ENCODE data around the gene PELI1.

Gene PELI1, protein sequence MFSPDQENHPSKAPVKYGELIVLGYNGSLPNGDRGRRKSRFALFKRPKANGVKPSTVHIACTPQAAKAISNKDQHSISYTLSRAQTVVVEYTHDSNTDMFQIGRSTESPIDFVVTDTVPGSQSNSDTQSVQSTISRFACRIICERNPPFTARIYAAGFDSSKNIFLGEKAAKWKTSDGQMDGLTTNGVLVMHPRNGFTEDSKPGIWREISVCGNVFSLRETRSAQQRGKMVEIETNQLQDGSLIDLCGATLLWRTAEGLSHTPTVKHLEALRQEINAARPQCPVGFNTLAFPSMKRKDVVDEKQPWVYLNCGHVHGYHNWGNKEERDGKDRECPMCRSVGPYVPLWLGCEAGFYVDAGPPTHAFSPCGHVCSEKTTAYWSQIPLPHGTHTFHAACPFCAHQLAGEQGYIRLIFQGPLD

DNA sequence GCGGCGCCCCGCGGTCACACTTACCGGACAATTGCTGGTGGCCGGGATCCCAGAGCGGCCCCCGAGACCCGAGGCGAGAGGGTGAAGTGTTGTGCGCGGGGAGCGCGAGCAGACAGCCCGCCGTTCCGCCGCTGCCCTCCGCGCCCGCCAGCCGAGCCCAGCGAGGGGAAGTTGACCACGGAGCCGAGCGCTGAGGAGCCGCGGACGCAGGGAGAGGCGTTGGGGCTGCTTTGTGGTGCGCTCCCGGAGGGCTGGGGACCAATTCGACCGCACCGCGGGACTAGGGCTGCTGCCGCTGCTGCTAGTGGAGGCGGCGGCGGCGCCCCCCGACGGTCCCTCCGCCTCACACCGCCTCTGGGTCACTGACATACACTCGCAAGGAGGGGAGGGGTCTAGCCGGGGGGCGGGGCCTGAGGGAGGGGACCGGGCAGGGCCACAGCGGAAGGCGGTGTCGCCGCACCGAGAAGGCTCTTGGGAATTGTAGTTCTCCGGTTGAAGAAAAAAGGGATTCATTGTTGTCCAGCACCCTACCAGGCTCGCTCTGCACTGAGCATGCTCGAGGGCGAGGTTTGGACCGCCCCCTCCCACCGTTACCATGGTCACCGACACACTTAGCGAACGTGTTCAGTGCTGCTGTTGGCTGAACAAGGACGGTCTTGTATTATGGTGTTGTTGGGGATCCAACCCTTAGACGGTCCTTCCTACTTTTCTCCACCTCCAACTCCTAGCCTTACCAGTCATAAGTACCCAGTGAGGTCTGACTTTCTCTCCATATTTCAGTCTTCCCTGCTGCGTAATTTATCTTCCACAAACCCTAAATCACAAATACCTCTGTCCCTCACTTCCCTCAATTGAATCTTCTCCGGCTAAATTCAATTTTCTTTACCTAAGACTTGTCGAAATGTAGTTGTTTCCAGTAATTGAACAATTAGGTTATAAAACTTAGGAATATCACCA, at the start of gene PELI1:
PELI1 (minus strand) TSS at position 364 of the 957 bp plus-strand sequence. CDS start 36,110 bp downstream, outside the sequence.
- TF ChIP-seq, protein P1, sequence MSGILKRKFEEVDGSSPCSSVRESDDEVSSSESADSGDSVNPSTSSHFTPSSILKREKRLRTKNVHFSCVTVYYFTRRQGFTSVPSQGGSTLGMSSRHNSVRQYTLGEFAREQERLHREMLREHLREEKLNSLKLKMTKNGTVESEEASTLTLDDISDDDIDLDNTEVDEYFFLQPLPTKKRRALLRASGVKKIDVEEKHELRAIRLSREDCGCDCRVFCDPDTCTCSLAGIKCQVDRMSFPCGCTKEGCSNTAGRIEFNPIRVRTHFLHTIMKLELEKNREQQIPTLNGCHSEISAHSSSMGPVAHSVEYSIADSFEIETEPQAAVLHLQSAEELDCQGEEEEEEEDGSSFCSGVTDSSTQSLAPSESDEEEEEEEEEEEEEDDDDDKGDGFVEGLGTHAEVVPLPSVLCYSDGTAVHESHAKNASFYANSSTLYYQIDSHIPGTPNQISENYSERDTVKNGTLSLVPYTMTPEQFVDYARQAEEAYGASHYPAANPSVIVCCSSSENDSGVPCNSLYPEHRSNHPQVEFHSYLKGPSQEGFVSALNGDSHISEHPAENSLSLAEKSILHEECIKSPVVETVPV (CRISPR knock-in tag; IDR thresholded peaks at IDR 0.05) = no peak
- TF ChIP-seq ZFP3 (CRISPR knock-in tag; IDR thresholded peaks at IDR 0.05) = 0 out of 2 replicates have a peak, but pooled peaks have one; percentile 15
- peak; percentile 96 for ATAC-seq

DNA sequence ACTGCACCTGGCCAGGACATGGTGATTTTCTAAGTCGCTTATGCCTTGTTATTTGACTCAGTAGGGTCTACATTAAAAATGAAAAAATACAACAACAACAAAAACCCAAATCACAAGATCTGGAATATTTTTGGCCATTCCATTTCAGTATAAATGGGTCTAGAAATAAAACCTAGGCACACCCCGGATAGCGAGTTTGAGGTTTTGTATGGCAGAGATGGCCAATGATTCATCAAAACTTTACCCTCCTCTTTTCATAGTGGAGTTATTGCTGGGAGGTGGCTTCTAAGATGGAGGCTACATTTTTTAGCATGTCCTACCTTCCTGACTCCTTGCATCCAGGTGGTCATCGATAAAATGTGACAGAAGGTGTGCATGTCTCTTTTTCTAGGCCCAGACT, 49.3 kb upstream of the PELI1 start:
- TF ChIP-seq ZFP30 (CRISPR knock-in tag; IDR thresholded peaks at IDR 0.05) = no peak
- no peak for ATAC-seq

DNA sequence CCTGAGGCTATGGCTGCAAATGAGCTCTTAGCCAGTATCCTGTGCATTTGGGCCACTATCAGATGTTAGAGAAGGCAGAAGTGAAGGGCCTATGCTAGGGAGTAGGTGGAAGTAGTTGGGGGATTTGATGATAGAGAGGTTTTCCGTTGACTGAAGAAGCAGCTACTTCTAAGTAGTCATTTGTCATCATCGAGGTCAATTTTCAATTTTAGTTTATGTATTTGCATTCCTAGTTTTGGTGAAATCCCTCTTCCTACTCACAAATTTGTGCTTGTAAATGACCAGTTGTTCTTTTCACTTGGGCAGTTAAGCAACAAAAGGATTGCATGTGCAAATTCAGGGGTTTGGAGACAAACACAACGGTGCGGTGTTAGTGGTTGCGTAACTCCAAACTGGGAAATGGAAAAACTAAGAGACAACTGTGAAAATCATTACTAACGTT, 48.5 kb upstream of the PELI1 start:
- TF ChIP-seq GLIS3 (CRISPR knock-in tag; IDR thresholded peaks at IDR 0.05) (no peak), TCF4 (CRISPR knock-in tag; IDR thresholded peaks at IDR 0.05; ENCODE audit: borderline replicate concordance) (no peak), CSDC2 (CRISPR knock-in tag; IDR thresholded peaks at IDR 0.05) (no peak), ZFP30 (CRISPR knock-in tag; IDR thresholded peaks at IDR 0.05) (no peak), ZNF8 (CRISPR knock-in tag; IDR thresholded peaks at IDR 0.05) (no peak), ZFP3 (CRISPR knock-in tag; IDR thresholded peaks at IDR 0.05) (no peak), ESRRG (CRISPR knock-in tag; IDR thresholded peaks at IDR 0.05) (no peak), SNAI2 (CRISPR knock-in tag; IDR thresholded peaks at IDR 0.05) (no peak), ISL1 (CRISPR knock-in tag; IDR thresholded peaks at IDR 0.05) (no peak), ZNF70 (CRISPR knock-in tag; IDR thresholded peaks at IDR 0.05) (no peak), ZNF565 (CRISPR knock-in tag; conservative IDR thresholded peaks at IDR 0.05; ENCODE audit: low read depth) (no peak), PPARA (CRISPR knock-in tag; IDR thresholded peaks at IDR 0.05; ENCODE audit: borderline replicate concordance) (no peak), ZC3H10 (CRISPR knock-in tag; IDR thresholded peaks at IDR 0.05) (no peak), TOX (CRISPR knock-in tag; IDR thresholded peaks at IDR 0.05; ENCODE audit: borderline replicate concordance) (no peak), RARB (CRISPR knock-in tag; IDR thresholded peaks at IDR 0.05) (no peak)
- TF ChIP-seq, protein P2, sequence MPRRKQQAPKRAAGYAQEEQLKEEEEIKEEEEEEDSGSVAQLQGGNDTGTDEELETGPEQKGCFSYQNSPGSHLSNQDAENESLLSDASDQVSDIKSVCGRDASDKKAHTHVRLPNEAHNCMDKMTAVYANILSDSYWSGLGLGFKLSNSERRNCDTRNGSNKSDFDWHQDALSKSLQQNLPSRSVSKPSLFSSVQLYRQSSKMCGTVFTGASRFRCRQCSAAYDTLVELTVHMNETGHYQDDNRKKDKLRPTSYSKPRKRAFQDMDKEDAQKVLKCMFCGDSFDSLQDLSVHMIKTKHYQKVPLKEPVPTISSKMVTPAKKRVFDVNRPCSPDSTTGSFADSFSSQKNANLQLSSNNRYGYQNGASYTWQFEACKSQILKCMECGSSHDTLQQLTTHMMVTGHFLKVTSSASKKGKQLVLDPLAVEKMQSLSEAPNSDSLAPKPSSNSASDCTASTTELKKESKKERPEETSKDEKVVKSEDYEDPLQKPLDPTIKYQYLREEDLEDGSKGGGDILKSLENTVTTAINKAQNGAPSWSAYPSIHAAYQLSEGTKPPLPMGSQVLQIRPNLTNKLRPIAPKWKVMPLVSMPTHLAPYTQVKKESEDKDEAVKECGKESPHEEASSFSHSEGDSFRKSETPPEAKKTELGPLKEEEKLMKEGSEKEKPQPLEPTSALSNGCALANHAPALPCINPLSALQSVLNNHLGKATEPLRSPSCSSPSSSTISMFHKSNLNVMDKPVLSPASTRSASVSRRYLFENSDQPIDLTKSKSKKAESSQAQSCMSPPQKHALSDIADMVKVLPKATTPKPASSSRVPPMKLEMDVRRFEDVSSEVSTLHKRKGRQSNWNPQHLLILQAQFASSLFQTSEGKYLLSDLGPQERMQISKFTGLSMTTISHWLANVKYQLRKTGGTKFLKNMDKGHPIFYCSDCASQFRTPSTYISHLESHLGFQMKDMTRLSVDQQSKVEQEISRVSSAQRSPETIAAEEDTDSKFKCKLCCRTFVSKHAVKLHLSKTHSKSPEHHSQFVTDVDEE (CRISPR knock-in tag; IDR thresholded peaks at IDR 0.05) = no peak
- TF ChIP-seq, protein P1 (CRISPR knock-in tag; IDR thresholded peaks at IDR 0.05) = no peak
- TF ChIP-seq, protein P3, sequence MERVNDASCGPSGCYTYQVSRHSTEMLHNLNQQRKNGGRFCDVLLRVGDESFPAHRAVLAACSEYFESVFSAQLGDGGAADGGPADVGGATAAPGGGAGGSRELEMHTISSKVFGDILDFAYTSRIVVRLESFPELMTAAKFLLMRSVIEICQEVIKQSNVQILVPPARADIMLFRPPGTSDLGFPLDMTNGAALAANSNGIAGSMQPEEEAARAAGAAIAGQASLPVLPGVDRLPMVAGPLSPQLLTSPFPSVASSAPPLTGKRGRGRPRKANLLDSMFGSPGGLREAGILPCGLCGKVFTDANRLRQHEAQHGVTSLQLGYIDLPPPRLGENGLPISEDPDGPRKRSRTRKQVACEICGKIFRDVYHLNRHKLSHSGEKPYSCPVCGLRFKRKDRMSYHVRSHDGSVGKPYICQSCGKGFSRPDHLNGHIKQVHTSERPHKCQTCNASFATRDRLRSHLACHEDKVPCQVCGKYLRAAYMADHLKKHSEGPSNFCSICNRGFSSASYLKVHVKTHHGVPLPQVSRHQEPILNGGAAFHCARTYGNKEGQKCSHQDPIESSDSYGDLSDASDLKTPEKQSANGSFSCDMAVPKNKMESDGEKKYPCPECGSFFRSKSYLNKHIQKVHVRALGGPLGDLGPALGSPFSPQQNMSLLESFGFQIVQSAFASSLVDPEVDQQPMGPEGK (CRISPR knock-in tag; IDR thresholded peaks at IDR 0.05; ENCODE audit: borderline replicate concordance) = no peak
- TF ChIP-seq, protein P4, sequence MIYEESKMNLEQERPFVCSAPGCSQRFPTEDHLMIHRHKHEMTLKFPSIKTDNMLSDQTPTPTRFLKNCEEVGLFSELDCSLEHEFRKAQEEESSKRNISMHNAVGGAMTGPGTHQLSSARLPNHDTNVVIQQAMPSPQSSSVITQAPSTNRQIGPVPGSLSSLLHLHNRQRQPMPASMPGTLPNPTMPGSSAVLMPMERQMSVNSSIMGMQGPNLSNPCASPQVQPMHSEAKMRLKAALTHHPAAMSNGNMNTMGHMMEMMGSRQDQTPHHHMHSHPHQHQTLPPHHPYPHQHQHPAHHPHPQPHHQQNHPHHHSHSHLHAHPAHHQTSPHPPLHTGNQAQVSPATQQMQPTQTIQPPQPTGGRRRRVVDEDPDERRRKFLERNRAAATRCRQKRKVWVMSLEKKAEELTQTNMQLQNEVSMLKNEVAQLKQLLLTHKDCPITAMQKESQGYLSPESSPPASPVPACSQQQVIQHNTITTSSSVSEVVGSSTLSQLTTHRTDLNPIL (CRISPR knock-in tag; IDR thresholded peaks at IDR 0.05; ENCODE audit: low read depth) = no peak

More for the DNA sequence above, 48.5 kb upstream of the PELI1 start:
- no peak for ATAC-seq

All from SK-N-SH treated with all-trans-retinoic acid at 6 μM for 48 hours (cell line).